ENCODE results near the gene WSCD1.

- TF ChIP-seq CTCF (IDR thresholded peaks at IDR 0.05) (no peak), POLR2A (IDR thresholded peaks at IDR 0.05) (no peak)
These were observed 100.2 kb downstream of the WSCD1 start for GRCh38 chr17:6170349-6170748.
